HepG2 (cell line): ENCODE measurements around the gene YIF1A. TPM values are rescaled to one million over a fixed set of nuclear protein-coding genes. Genes with fewer than 3 reads are reported as not detected.

Experiments used
- HDAC6 ChIP-seq: fragments of 200-600 bp; sonication (generic); IDR thresholded peaks from 2 replicates; pipeline ENCODE4 v1.7.0; 2017; ENCODE audit warnings: mild to moderate bottlenecking, antibody characterized with exemption, low read length, low read depth
- MEIS2 ChIP-seq: sonication (generic); formaldehyde crosslinking; IDR thresholded peaks from 2 replicates; pipeline ENCODE4 v1.9.0; 2021; ENCODE audit warnings: mild to moderate bottlenecking, missing genetic modification reagents
- NR2F1 ChIP-seq, 2 experiments: fragments of 450-650 bp in 1 of 2; formaldehyde crosslinking in 1 of 2; IDR thresholded peaks; 2 replicates each; pipeline versions ENCODE4 v1.5.0 to v1.6.1; 2016 to 2020; ENCODE audit warnings: mild to moderate bottlenecking in 1 of 2, missing compliant biosample characterization in 1 of 2, missing genetic modification reagents in 1 of 2, moderate library complexity in 1 of 2
- PTBP1 ChIP-seq: fragments of 200-400 bp; formaldehyde crosslinking; IDR thresholded peaks from 2 replicates; pipeline ENCODE4 v1.6.1; 2018; ENCODE audit warnings: low read length, low read depth; ENCODE audit not compliant: poor library complexity, severe bottlenecking
- ZNF235 ChIP-seq: sonication (generic); formaldehyde crosslinking; IDR thresholded peaks from 2 replicates; pipeline ENCODE4 v1.8.1; 2023; ENCODE audit warnings: mild to moderate bottlenecking, missing genetic modification reagents, borderline replicate concordance
- ZNF570 ChIP-seq: sonication (generic); formaldehyde crosslinking; IDR thresholded peaks from 2 replicates; pipeline ENCODE4 v1.4.0; 2020; ENCODE audit warnings: mild to moderate bottlenecking, missing genetic modification reagents, borderline replicate concordance
- ZNF768 ChIP-seq: sonication (generic); formaldehyde crosslinking; IDR thresholded peaks from 2 replicates; pipeline ENCODE4 v1.4.0; 2020; ENCODE audit warnings: missing genetic modification reagents
- polyA plus RNA-seq, 8 experiments: library from polyadenylated mRNA; depleted of rRNA in 3 of 8; stranded (reverse) in 7 of 8; unstranded in 1 of 8; fragments of >200 nt; fragmentation: Illumina TruSeq in 4 of 8; extraction: Trizol in 4 of 8; gene quantifications; 2 replicates each; pipeline versions ENCODE4 v1.2.1 to v1.2.3, GENCODE V29; 2011 to 2016; ENCODE audit warnings: low read depth in 4 of 8, missing spikeins in 1 of 8, mixed read lengths in 1 of 8; ENCODE audit not compliant: insufficient read depth in 1 of 8
- total RNA-seq, 5 experiments: library from RNA; depleted of rRNA; stranded (reverse); fragments of >200 nt; fragmentation: Illumina TruSeq; extraction: Trizol; gene quantifications; 2 replicates each; pipeline ENCODE4 v1.2.3, GENCODE V29; 2016; ENCODE audit warnings: low read depth in 1 of 5
- TF ChIP-seq, protein P1 (sequence below): sonication (generic); formaldehyde crosslinking; IDR thresholded peaks from 2 replicates; pipeline ENCODE4 v1.5.1; 2020; ENCODE audit warnings: mild to moderate bottlenecking, missing genetic modification reagents, borderline replicate concordance
- TF ChIP-seq, protein P2 (sequence below): sonication (generic); formaldehyde crosslinking; IDR thresholded peaks from 2 replicates; pipeline ENCODE4 v1.5.0; 2020; ENCODE audit warnings: missing genetic modification reagents
- TF ChIP-seq, protein P3 (sequence below): sonication (generic); formaldehyde crosslinking; IDR thresholded peaks from 2 replicates; pipeline ENCODE4 v1.5.0; 2020; ENCODE audit warnings: mild to moderate bottlenecking, missing genetic modification reagents, borderline replicate concordance
- TF ChIP-seq, protein P4 (sequence below): sonication (generic); formaldehyde crosslinking; IDR thresholded peaks from 2 replicates; pipeline ENCODE4 v1.4.0; 2020; ENCODE audit warnings: mild to moderate bottlenecking, missing genetic modification reagents, borderline replicate concordance

YIF1A gene
- total and polyA plus RNA-seq, 2 of the 13 experiments (the other 11 are each of a cell fraction or from before 2014, with no cell fraction given), result 133 to 145 TPM

DNA sequence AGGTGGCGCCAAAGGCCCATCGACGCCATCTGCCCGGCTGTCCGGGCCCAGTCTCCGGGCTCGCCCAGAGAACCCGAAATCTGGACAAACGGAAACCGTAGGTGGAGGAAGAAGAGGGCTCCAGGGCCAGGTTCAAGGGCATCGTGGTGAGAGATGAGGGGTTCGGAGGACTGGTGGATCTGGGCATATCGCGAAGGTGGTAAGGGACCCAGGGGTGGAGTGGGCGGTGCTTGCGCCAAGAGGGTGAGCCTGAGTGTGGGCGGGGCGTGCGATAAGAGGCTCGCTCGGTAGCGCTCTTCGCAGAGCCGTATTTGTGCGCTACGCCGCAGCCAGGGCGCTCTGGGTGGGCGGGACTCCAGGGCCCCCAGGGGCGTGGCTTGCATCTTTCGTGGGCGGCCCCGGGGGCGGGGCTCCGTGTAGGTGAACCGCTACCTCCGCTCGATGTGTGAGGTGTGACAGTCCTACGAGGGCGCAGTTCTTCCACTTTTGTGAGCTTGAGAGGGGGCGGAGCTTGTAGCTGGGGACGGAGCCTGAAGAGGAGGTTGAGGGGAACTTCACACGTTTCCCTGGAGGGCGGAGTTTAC is 23.1 kb upstream of the YIF1A start (continued):
- TF ChIP-seq, protein P1, sequence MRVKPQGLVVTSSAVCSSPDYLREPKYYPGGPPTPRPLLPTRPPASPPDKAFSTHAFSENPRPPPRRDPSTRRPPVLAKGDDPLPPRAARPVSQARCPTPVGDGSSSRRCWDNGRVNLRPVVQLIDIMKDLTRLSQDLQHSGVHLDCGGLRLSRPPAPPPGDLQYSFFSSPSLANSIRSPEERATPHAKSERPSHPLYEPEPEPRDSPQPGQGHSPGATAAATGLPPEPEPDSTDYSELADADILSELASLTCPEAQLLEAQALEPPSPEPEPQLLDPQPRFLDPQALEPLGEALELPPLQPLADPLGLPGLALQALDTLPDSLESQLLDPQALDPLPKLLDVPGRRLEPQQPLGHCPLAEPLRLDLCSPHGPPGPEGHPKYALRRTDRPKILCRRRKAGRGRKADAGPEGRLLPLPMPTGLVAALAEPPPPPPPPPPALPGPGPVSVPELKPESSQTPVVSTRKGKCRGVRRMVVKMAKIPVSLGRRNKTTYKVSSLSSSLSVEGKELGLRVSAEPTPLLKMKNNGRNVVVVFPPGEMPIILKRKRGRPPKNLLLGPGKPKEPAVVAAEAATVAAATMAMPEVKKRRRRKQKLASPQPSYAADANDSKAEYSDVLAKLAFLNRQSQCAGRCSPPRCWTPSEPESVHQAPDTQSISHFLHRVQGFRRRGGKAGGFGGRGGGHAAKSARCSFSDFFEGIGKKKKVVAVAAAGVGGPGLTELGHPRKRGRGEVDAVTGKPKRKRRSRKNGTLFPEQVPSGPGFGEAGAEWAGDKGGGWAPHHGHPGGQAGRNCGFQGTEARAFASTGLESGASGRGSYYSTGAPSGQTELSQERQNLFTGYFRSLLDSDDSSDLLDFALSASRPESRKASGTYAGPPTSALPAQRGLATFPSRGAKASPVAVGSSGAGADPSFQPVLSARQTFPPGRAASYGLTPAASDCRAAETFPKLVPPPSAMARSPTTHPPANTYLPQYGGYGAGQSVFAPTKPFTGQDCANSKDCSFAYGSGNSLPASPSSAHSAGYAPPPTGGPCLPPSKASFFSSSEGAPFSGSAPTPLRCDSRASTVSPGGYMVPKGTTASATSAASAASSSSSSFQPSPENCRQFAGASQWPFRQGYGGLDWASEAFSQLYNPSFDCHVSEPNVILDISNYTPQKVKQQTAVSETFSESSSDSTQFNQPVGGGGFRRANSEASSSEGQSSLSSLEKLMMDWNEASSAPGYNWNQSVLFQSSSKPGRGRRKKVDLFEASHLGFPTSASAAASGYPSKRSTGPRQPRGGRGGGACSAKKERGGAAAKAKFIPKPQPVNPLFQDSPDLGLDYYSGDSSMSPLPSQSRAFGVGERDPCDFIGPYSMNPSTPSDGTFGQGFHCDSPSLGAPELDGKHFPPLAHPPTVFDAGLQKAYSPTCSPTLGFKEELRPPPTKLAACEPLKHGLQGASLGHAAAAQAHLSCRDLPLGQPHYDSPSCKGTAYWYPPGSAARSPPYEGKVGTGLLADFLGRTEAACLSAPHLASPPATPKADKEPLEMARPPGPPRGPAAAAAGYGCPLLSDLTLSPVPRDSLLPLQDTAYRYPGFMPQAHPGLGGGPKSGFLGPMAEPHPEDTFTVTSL (CRISPR knock-in tag), result no peak
- no peak for TF ChIP-seq ZNF235 (CRISPR knock-in tag)
- no peak for TF ChIP-seq PTBP1
- TF ChIP-seq, protein P2, sequence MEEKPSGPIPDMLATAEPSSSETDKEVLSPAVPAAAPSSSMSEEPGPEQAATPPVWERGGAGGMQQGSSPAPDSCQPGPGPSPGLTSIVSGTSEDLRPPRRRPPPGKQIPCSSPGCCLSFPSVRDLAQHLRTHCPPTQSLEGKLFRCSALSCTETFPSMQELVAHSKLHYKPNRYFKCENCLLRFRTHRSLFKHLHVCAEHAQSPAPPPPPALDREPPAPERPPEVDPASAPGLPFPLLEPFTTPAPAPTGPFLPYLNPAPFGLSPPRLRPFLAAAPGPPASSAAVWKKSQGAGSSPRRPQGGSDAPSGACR (CRISPR knock-in tag), result 0 out of 2 replicates have a peak, but pooled peaks have one; percentile 46
- TF ChIP-seq, protein P3, sequence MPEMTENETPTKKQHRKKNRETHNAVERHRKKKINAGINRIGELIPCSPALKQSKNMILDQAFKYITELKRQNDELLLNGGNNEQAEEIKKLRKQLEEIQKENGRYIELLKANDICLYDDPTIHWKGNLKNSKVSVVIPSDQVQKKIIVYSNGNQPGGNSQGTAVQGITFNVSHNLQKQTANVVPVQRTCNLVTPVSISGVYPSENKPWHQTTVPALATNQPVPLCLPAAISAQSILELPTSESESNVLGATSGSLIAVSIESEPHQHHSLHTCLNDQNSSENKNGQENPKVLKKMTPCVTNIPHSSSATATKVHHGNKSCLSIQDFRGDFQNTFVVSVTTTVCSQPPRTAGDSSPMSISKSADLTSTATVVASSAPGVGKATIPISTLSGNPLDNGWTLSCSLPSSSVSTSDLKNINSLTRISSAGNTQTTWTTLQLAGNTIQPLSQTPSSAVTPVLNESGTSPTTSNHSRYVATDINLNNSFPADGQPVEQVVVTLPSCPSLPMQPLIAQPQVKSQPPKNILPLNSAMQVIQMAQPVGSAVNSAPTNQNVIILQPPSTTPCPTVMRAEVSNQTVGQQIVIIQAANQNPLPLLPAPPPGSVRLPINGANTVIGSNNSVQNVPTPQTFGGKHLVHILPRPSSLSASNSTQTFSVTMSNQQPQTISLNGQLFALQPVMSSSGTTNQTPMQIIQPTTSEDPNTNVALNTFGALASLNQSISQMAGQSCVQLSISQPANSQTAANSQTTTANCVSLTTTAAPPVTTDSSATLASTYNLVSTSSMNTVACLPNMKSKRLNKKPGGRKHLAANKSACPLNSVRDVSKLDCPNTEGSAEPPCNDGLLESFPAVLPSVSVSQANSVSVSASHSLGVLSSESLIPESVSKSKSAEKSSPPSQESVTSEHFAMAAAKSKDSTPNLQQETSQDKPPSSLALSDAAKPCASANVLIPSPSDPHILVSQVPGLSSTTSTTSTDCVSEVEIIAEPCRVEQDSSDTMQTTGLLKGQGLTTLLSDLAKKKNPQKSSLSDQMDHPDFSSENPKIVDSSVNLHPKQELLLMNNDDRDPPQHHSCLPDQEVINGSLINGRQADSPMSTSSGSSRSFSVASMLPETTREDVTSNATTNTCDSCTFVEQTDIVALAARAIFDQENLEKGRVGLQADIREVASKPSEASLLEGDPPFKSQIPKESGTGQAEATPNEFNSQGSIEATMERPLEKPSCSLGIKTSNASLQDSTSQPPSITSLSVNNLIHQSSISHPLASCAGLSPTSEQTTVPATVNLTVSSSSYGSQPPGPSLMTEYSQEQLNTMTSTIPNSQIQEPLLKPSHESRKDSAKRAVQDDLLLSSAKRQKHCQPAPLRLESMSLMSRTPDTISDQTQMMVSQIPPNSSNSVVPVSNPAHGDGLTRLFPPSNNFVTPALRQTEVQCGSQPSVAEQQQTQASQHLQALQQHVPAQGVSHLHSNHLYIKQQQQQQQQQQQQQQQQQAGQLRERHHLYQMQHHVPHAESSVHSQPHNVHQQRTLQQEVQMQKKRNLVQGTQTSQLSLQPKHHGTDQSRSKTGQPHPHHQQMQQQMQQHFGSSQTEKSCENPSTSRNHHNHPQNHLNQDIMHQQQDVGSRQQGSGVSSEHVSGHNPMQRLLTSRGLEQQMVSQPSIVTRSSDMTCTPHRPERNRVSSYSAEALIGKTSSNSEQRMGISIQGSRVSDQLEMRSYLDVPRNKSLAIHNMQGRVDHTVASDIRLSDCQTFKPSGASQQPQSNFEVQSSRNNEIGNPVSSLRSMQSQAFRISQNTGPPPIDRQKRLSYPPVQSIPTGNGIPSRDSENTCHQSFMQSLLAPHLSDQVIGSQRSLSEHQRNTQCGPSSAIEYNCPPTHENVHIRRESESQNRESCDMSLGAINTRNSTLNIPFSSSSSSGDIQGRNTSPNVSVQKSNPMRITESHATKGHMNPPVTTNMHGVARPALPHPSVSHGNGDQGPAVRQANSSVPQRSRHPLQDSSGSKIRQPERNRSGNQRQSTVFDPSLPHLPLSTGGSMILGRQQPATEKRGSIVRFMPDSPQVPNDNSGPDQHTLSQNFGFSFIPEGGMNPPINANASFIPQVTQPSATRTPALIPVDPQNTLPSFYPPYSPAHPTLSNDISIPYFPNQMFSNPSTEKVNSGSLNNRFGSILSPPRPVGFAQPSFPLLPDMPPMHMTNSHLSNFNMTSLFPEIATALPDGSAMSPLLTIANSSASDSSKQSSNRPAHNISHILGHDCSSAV, result no peak
- TF ChIP-seq HDAC6, result no peak
- TF ChIP-seq MEIS2, result peak; percentile 36; the same call in 1 of the 2 replicates
- TF ChIP-seq, protein P4, sequence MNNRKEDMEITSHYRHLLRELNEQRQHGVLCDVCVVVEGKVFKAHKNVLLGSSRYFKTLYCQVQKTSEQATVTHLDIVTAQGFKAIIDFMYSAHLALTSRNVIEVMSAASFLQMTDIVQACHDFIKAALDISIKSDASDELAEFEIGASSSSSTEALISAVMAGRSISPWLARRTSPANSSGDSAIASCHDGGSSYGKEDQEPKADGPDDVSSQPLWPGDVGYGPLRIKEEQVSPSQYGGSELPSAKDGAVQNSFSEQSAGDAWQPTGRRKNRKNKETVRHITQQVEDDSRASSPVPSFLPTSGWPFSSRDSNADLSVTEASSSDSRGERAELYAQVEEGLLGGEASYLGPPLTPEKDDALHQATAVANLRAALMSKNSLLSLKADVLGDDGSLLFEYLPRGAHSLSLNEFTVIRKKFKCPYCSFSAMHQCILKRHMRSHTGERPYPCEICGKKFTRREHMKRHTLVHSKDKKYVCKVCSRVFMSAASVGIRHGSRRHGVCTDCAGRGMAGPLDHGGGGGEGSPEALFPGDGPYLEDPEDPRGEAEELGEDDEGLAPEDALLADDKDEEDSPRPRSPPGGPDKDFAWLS, result no peak
- TF ChIP-seq ZNF570 (CRISPR knock-in tag), result 0 out of 2 replicates have a peak, but pooled peaks have one; percentile 46
- TF ChIP-seq NR2F1 (CRISPR knock-in tag; IDR thresholded peaks at IDR 0.05), result peak in 1 of 2 experiments; percentile 39; a peak in 2 of 4 replicates
- TF ChIP-seq ZNF768 (CRISPR knock-in tag), result peak; percentile 52
